Stimulated activated CD4-positive, alpha-beta T cell treated with anti-CD3 and anti-CD28 coated beads, Interleukin-1b, Interleukin-23, amount 100 ng/mL, for 4 hours (primary cell): Measurements from ENCODE around the gene RNPEP.
"Not testable (repeated sequence)": the region's sequence is repeated elsewhere in the genome, so short reads cannot be mapped to it uniquely, and the experiment has no call there.

Source experiments
- DNase-seq, 2 donors: peaks; one replicate each; pipeline ENCODE4 v3.0.0-alpha.2; 2020; ENCODE audit warnings: low read depth in 2 of 2

Gene RNPEP

GRCh38 chr1:202034683-202035462, 52.4 kb downstream of the RNPEP start:
- DNase-seq: no peak

DNA sequence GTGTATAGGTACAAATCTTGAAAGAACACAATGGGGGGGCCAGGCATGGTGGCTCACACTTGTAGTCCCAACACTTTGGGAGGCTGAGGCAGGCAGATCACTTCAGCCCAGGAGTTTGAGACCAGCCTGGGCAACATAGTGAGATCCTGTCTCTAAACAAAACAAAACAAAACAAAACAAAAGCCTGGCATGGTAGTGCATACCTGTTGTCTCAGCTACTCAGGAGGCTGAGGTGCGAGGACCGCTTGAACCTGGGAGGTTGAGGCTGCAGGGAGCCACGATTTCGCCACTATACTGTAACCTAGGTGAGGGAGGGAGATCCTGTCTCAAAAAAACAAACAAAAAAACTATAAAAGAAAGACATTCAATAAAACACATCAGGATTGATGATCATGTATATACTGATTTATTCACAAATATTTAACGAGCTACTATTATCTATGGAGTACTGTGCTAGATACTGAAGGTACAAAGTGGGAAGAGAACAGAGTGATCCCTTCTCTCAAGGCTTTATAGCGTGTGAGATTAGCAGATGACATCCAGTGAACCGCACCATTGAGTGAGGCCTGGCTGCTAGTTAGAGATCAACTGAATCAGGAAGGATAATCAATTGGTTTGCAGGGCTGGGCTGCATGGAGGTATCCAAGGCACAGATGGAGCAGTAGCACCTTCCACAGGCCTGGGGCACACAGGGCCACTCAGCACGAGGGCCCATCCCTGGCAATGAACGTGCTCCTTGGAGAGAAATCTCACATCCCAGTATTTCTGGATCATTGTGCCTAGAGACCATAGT, 54.3 kb downstream of the RNPEP start:
- no peak for DNase-seq

DNA sequence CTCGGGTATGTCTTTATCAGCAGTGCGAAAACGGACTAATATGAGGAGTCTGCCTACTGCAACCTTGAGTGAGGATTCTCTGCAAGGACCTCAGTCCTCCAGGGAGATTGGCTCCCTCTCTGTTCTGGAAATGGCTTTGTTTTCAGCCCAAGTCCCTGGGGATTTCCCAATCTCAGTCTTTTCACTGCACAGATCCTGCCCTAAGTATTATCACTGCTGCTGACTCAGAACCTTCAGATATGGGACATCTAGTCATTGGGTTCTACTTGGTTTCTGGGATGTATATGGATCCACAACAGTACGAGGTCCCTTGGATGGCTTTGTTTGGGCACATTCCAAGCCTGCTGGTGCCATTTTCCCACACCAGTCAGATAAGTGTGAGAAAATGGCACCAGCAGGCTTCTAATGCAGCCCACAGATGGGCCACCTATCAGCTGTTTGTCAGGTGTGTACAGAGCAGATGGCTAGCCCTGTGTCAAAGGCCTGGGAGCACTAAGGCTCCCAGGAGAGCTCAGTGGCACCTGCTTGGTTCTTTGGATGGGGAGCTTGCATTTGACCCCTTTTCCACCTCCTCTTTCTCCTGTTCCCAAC, 55.4 kb downstream of the RNPEP start:
- no peak for DNase-seq

- no peak for DNase-seq
Measured at GRCh38 chr1:202038688-202039346, 56.4 kb downstream of the RNPEP start.

DNA sequence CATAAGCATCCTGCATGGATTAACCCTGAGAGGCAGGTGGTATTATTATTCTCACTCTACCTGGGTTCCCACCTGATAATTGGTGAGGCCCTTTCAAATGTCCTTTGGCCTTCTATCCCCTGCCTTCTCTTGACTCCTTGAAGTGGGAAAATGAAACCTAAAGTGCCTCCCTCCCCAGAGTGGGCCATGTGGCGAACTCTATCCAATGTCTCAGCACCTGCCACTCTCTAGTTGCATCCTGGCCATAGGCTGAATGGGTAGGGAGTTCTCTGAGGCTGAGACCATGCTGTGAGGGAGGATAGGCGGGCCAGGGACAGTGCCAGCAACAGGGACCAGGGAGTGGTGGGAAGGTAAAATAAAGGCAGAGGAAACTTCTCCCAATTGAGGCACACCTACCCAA, 63.3 kb downstream of the RNPEP start:
- no peak for DNase-seq

DNA sequence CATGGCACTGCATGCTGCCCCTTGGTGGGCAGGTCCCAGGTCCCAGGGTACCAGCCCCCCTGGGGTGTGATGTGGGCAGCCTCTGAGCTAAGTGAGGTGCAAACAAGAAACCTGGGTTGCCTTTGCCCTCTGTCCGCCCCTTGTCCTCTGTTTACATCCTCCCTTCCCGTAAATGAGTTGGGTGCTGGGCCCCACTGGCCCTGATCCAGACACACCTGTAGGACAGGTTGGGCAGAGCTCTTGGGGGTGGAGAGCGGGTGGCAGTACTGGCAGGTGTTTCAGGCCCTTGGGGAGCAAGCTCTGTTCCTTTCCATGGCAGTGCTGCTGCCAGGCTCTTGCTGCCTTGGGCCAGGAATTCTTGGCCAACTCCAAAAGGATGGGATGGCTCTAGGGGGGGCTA, 63.8 kb downstream of the RNPEP start:
- no peak for DNase-seq

GRCh38 chr1:202046748-202047708, 64.6 kb downstream of the RNPEP start:
- no peak for DNase-seq

- no peak for DNase-seq
Measured at GRCh38 chr1:202047977-202048376, 65.5 kb downstream of the RNPEP start.

DNA sequence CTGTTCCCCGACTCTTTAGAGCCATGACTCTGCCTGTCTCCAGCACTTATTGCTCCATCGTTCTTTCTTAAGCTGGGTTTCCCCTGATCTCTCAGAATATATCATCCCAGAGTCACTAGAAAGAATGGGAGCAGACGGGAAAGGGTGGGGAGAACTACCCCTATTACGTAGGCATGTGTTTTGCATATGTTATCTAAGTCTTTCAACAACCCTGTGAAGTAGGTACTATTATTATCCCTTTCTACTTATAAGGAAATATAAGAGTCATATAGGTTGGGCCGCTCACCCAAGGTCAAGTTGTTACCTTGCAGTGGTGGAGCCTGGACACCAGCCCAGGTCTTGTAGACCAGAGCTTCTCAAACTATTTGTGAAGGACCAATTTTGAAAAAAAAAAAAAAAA, 66.7 kb downstream of the RNPEP start:
- DNase-seq: no peak

GRCh38 chr1:202054094-202054493, 71.6 kb downstream of the RNPEP start:
- no peak for DNase-seq

DNA sequence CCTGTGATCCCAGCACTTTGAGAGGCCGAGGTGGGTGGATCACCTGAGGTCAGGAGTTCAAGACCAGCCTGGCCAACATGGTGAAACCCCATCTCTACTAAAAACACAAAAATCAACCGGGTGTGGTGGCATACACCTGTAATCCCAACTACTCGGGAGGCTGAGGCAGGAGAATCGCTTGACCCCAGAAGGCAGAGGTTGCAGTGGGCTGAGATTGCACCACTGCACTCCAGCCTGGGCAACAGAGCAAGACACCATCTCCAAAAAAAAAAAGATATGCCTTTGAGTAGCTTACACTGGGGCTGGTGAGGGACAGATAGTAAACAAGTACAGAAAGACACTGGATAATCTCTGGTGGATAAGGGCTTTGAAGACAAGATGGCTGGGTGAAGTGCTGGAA, 72.2 kb downstream of the RNPEP start:
- not testable (repeated sequence) for DNase-seq
